ENCODE measurements around the gene DTHD1. TPM values are rescaled to one million over a fixed set of nuclear protein-coding genes. Genes with fewer than 3 reads are reported as not detected.
A peak's percentile ranks its signal among the peaks of the same experiment; 100 is the strongest.

DTHD1 gene
- polyA plus RNA-seq, 1 donor (not counting 4 experiments of a cell fraction or from before 2014, with no cell fraction given): not detected

GRCh38 chr4:36374836-36375511, 93.6 kb downstream of the DTHD1 start:
- no peak overlapping the region for H3K9ac ChIP-seq (ENCODE audit: control insufficient read depth, extremely low read depth, insufficient read depth, low read length)
- no peaks in the 10 kb centered on the region for H3K4me1 ChIP-seq (ENCODE audit: control insufficient read depth, extremely low read depth, insufficient read depth, low read length)
- no peak overlapping the region for H3K4me3 ChIP-seq (ENCODE audit: control insufficient read depth in 2 of 3, extremely low read depth in 1 of 3, insufficient read depth in 2 of 3, low read depth in 1 of 3, low read length in 3 of 3)
- no peak overlapping the region for H3K4me2 ChIP-seq (ENCODE audit: control insufficient read depth, extremely low read depth, insufficient read depth, low read depth, low read length)
- no peaks in the 10 kb centered on the region for H3K9me1 ChIP-seq (ENCODE audit: control insufficient read depth, extremely low read depth, insufficient read depth, low read length)
- H4K20me1 ChIP-seq (ENCODE audit: control insufficient read depth, extremely low read depth, insufficient read depth, low read length): no peaks in the 10 kb centered on the region
- no peaks in the 10 kb centered on the region for H3K36me3 ChIP-seq (ENCODE audit: control insufficient read depth in 2 of 2, extremely low read depth in 1 of 2, insufficient read depth in 2 of 2, low read length in 2 of 2)
- dilution Hi-C loops (cut with MboI; ENCODE audit: extremely low pct_ligation_motif_present, low sequenced_read_pairs): no loop called here
- H3K27ac ChIP-seq (ENCODE audit: control insufficient read depth, insufficient read depth, low read length): no peak overlapping the region
- no peaks in the 10 kb centered on the region for H3K27me3 ChIP-seq (ENCODE audit: control insufficient read depth, extremely low read depth, insufficient read depth, low read length)
- DNase-seq (ENCODE audit: low read depth, low spot score) (no peak), FAIRE-seq (no peak)
- no peaks in the 10 kb centered on the region for H3K9me3 ChIP-seq (ENCODE audit: control insufficient read depth, low read depth, low read length)
- TF ChIP-seq EZH2 (IDR thresholded peaks at IDR 0.05; ENCODE audit: low read length): no peak
- TF ChIP-seq, protein P1, sequence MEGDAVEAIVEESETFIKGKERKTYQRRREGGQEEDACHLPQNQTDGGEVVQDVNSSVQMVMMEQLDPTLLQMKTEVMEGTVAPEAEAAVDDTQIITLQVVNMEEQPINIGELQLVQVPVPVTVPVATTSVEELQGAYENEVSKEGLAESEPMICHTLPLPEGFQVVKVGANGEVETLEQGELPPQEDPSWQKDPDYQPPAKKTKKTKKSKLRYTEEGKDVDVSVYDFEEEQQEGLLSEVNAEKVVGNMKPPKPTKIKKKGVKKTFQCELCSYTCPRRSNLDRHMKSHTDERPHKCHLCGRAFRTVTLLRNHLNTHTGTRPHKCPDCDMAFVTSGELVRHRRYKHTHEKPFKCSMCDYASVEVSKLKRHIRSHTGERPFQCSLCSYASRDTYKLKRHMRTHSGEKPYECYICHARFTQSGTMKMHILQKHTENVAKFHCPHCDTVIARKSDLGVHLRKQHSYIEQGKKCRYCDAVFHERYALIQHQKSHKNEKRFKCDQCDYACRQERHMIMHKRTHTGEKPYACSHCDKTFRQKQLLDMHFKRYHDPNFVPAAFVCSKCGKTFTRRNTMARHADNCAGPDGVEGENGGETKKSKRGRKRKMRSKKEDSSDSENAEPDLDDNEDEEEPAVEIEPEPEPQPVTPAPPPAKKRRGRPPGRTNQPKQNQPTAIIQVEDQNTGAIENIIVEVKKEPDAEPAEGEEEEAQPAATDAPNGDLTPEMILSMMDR (optimal IDR thresholded peaks at IDR 0.05 in 1 of 3, IDR thresholded peaks at IDR 0.05 in 1 of 3, conservative IDR thresholded peaks at IDR 0.05 in 1 of 3; ENCODE audit: extremely low read depth in 1 of 3, insufficient read depth in 2 of 3, low read length in 3 of 3): no peak
- H3K79me2 ChIP-seq (ENCODE audit: control insufficient read depth, insufficient read depth, low read length): no peaks in the 10 kb centered on the region
- no peak overlapping the region for H2AFZ ChIP-seq (ENCODE audit: control insufficient read depth, low read length)

DNA sequence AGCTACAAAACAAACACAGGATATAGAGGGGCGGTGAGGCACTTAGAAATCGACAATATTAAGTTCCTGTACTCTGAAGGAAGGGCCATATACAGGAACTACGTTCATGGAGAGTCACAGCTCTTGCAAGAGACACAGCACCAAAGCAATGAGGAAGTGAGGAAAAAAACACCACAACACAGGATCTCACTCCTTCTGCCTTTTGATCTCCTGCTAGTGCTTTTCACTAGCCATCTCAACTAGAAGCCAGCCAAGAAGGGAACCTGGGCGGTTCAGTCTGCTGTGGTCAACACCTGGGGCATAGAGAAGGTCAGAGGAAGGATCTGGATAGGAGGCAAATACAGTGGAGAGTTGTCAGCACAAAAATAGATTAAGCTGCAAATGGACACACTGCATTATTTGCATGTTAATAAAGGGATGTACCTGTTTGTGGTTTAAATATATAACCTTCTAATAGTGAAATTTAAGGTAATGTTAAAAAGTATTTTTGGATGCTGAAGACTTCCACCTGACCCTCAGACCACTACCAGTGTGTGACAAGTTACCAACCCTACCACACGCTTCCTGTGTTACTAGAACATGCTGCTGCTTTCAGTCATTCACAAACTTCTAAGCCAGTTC, 104.6 kb downstream of the DTHD1 start:
- no peak overlapping the region for H3K27ac ChIP-seq (ENCODE audit: control insufficient read depth, insufficient read depth, low read length)
- no peaks in the 10 kb centered on the region for H3K36me3 ChIP-seq (ENCODE audit: control insufficient read depth in 2 of 2, extremely low read depth in 1 of 2, insufficient read depth in 2 of 2, low read length in 2 of 2)
- DNase-seq (ENCODE audit: low read depth, low spot score): no peak
- no peak overlapping the region for H3K4me2 ChIP-seq (ENCODE audit: control insufficient read depth, extremely low read depth, insufficient read depth, low read depth, low read length)
- peaks cover 12% of the 10 kb centered on the region for H3K4me1 ChIP-seq (ENCODE audit: control insufficient read depth, extremely low read depth, insufficient read depth, low read length)
- dilution Hi-C loops (cut with MboI; ENCODE audit: extremely low pct_ligation_motif_present, low sequenced_read_pairs): no loop called here
- H3K9ac ChIP-seq (ENCODE audit: control insufficient read depth, extremely low read depth, insufficient read depth, low read length): no peak overlapping the region
- H2AFZ ChIP-seq (ENCODE audit: control insufficient read depth, low read length): peak overlapping the region; percentile 6
- TF ChIP-seq, protein P1 (optimal IDR thresholded peaks at IDR 0.05 in 1 of 3, IDR thresholded peaks at IDR 0.05 in 1 of 3, conservative IDR thresholded peaks at IDR 0.05 in 1 of 3; ENCODE audit: extremely low read depth in 1 of 3, insufficient read depth in 2 of 3, low read length in 3 of 3): no peak
- TF ChIP-seq EZH2 (IDR thresholded peaks at IDR 0.05; ENCODE audit: low read length): no peak
- FAIRE-seq: no peak
- H3K79me2 ChIP-seq (ENCODE audit: control insufficient read depth, insufficient read depth, low read length): no peaks in the 10 kb centered on the region
- no peaks in the 10 kb centered on the region for H3K27me3 ChIP-seq (ENCODE audit: control insufficient read depth, extremely low read depth, insufficient read depth, low read length)
- no peaks in the 10 kb centered on the region for H3K9me1 ChIP-seq (ENCODE audit: control insufficient read depth, extremely low read depth, insufficient read depth, low read length)
- H4K20me1 ChIP-seq (ENCODE audit: control insufficient read depth, extremely low read depth, insufficient read depth, low read length): no peaks in the 10 kb centered on the region
- H3K4me3 ChIP-seq (ENCODE audit: control insufficient read depth in 2 of 3, extremely low read depth in 1 of 3, insufficient read depth in 2 of 3, low read depth in 1 of 3, low read length in 3 of 3): no peak overlapping the region
- no peaks in the 10 kb centered on the region for H3K9me3 ChIP-seq (ENCODE audit: control insufficient read depth, low read depth, low read length)

Measured in keratinocyte (primary cell).